Nephron progenitor cell (in vitro differentiated cells): Measurements from ENCODE around the gene PRKX.
A peak's percentile ranks its signal among the peaks of the same experiment; 100 is the strongest.

Experiments used
- DNase-seq: peaks from one replicate; pipeline ENCODE4 v3.0.0; 2021
- H3K27ac Mint-ChIP-seq: 2 replicates; pipeline ENCODE4 v1.8.0; 2021; ENCODE audit warnings: mild to moderate bottlenecking, moderate library complexity, mixed read lengths
- H3K27me3 Mint-ChIP-seq: 2 replicates; pipeline ENCODE4 v1.8.0; 2021; ENCODE audit warnings: mild to moderate bottlenecking, low read depth, mixed read lengths; ENCODE audit not compliant: poor library complexity
- H3K36me3 Mint-ChIP-seq: 2 replicates; pipeline ENCODE4 v1.8.0; 2021; ENCODE audit warnings: low read depth, mixed read lengths
- H3K4me1 Mint-ChIP-seq: 2 replicates; pipeline ENCODE4 v1.8.0; 2021; ENCODE audit warnings: mixed read lengths
- H3K4me3 Mint-ChIP-seq: 2 replicates; pipeline ENCODE4 v1.8.0; 2021; ENCODE audit warnings: mild to moderate bottlenecking, moderate library complexity, mixed read lengths
- H3K9me3 Mint-ChIP-seq: 2 replicates; pipeline ENCODE4 v1.8.0; 2021; ENCODE audit warnings: mild to moderate bottlenecking, moderate library complexity, mixed read lengths
- TF ChIP-seq, protein P1 (sequence below): fragments of 200-600 bp; sonication (generic); IDR thresholded peaks from 2 replicates; pipeline ENCODE4 v1.5.0; 2021; ENCODE audit warnings: antibody characterized with exemption

Gene PRKX

DNA sequence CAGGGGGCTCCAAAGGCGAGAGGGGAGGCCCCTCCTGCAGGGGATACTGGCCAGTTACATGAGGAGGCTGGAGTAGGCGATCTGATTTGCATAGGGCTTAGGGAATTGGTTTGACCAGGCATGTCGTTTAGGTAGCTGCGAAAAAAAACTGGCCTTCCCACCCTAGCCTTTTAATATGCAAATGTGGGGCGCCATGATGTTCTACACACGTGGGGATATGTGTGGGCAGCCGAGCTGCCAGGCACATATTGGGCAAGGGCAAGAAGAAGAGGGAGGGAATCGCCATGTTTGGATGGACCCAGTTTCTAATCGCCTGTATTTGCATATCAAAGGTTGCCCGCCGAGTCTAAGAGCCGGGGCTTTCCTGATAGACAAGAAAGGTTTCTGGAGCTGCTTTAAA, 121.3 kb downstream of the PRKX start:
- Mint-ChIP-seq H3K36me3 (no peaks in the 10 kb centered on the region), H3K4me3 (peak overlapping the region; percentile 54), H3K27me3 (peaks cover 5% of the 10 kb centered on the region), H3K4me1 (peaks cover 7% of the 10 kb centered on the region), H3K27ac (no peak overlapping the region), H3K9me3 (peaks cover 6% of the 10 kb centered on the region)
- TF ChIP-seq, protein P1, sequence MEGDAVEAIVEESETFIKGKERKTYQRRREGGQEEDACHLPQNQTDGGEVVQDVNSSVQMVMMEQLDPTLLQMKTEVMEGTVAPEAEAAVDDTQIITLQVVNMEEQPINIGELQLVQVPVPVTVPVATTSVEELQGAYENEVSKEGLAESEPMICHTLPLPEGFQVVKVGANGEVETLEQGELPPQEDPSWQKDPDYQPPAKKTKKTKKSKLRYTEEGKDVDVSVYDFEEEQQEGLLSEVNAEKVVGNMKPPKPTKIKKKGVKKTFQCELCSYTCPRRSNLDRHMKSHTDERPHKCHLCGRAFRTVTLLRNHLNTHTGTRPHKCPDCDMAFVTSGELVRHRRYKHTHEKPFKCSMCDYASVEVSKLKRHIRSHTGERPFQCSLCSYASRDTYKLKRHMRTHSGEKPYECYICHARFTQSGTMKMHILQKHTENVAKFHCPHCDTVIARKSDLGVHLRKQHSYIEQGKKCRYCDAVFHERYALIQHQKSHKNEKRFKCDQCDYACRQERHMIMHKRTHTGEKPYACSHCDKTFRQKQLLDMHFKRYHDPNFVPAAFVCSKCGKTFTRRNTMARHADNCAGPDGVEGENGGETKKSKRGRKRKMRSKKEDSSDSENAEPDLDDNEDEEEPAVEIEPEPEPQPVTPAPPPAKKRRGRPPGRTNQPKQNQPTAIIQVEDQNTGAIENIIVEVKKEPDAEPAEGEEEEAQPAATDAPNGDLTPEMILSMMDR, result no peak
- no peak for DNase-seq

DNA sequence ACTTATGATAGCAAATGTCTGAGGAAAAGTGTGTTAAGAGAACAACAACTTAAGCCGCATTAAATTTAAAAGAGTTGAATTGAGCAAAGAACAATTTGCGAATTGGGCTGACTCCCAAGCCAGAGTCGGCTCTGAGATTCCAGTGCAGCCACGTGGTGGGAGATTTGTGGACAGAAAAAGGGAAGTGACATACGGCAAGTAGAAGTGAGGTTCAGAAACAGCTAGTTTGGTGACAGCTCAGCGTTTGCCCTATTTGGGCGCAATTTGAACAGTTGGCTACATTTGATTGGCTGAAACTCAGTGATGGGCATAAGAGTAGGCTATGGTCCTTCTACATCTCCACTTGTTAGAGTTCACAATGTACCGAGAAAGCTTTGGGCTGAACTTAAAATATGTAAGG, 124.0 kb downstream of the PRKX start:
- H3K27me3 Mint-ChIP-seq, result peaks cover 7% of the 10 kb centered on the region
- H3K36me3 Mint-ChIP-seq, result no peaks in the 10 kb centered on the region
- no peak for DNase-seq
- H3K4me3 Mint-ChIP-seq, result no peak overlapping the region
- H3K27ac Mint-ChIP-seq, result no peak overlapping the region
- TF ChIP-seq, protein P1, result no peak
- H3K9me3 Mint-ChIP-seq, result peaks cover 6% of the 10 kb centered on the region
- peaks cover 7% of the 10 kb centered on the region for H3K4me1 Mint-ChIP-seq

DNA sequence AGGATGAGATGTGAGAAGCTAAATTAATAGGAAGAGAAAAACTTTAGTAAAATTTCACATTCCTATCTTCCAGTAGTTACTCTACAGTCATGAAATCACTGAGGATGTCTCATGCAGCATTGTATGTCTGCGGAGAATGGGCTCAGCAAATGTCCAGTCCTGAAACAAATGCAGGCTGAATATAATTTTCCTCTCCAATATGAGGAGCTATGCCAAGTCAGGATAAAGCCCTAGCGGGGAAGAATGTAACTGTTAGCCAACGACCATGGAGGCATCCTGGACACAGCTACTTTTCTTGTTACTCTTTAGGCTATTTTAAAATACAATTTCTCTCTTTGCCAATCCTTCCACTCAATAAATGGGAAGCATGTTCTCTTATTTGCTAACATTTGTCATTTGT, 127.7 kb downstream of the PRKX start:
- Mint-ChIP-seq H3K36me3 (no peaks in the 10 kb centered on the region), H3K4me1 (no peaks in the 10 kb centered on the region), H3K4me3 (no peak overlapping the region), H3K9me3 (peaks cover 3% of the 10 kb centered on the region), H3K27ac (no peak overlapping the region), H3K27me3 (peaks cover 10% of the 10 kb centered on the region)
- no peak for DNase-seq
- TF ChIP-seq, protein P1, result no peak

DNA sequence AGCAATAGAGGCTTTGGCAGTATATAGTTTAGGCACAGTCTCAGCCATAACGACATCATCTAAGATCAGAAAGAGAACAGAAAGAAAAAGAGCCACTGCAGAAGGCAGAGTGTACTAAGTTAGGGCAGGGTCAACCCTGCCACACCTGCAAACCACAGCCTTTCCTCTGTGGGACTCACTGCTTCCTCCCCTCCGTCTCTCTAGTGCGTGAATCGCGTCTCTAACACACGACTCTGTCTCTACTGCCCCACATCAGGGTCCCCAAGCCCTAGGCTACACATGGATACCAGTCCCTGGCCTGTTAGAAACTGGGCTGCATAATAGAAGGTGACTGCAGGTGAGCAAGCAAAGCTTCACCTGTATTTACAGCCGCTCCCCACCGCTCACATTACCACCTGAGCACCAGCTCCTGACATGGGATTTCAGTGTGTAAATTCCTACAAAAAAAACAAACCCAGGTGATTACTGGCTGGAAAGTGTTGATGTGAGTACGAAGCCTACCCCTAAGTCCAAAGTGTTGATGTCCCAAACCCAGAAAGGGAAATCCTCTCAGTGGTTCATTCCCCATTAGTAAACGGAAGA, 128.9 kb downstream of the PRKX start:
- DNase-seq, result no peak
- TF ChIP-seq, protein P1, result no peak
- no peak overlapping the region for H3K4me3 Mint-ChIP-seq
- H3K27ac Mint-ChIP-seq, result no peak overlapping the region
- peaks cover 8% of the 10 kb centered on the region for H3K27me3 Mint-ChIP-seq
- H3K36me3 Mint-ChIP-seq, result no peaks in the 10 kb centered on the region
- H3K4me1 Mint-ChIP-seq, result no peaks in the 10 kb centered on the region
- H3K9me3 Mint-ChIP-seq, result peaks cover 3% of the 10 kb centered on the region

DNA sequence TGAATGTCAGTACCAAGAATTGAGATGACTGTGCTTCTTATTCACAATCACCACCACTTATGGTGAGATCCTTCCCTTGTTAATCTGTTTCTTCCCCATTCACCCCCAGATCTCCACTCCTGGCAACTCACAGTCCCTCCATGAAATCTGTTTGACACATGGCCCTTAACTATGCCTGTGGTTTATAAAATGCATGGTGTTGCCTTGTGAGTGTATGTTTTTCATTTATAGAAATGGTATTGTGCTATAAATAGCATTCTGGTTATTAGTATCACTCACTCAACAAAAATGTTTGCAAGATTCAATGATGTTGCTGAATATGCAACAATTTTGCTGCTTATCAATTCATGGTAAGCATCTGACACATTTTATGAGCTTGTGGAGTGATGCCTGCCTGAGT, 131.0 kb downstream of the PRKX start:
- Mint-ChIP-seq H3K9me3 (no peaks in the 10 kb centered on the region), H3K36me3 (no peaks in the 10 kb centered on the region), H3K27me3 (peaks cover 12% of the 10 kb centered on the region), H3K4me1 (peaks cover 2% of the 10 kb centered on the region), H3K27ac (no peak overlapping the region), H3K4me3 (no peak overlapping the region)
- no peak for DNase-seq
- TF ChIP-seq, protein P1, result no peak

DNA sequence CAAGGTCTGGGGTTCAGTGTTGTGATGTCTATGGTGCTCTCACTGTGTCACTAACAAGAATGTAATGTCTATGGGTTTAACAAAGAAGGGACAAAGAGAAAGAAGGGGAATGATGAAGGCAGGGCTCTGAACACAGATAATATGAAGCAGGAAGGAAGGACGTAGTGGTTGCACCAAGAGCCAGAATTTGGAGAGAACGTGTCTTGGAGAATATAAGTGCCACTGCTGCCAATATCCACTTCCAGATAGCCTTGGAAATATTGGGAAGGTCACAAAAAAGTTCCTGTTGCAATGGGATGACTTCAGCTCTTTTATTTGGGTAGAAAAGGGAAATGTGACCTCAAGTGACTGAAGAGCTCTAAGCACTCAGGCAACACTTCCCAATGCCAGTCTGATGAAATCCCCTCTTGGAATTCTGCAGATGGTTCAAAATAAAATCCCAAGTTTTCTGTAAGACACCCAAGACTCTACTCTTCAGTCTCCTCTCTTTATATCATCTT, 131.8 kb downstream of the PRKX start:
- TF ChIP-seq, protein P1, result no peak
- Mint-ChIP-seq H3K27me3 (peaks cover 12% of the 10 kb centered on the region), H3K4me3 (no peak overlapping the region), H3K27ac (no peak overlapping the region), H3K36me3 (no peaks in the 10 kb centered on the region), H3K4me1 (peaks cover 4% of the 10 kb centered on the region), H3K9me3 (no peaks in the 10 kb centered on the region)
- no peak for DNase-seq
